ENCODE results near the gene RNASE4. TPM values are rescaled to one million over a fixed set of nuclear protein-coding genes. Genes with fewer than 3 reads are reported as not detected.
A peak's percentile ranks its signal among the peaks of the same experiment; 100 is the strongest.

The RNASE4 gene
- total and polyA plus RNA-seq, 10 of the 15 experiments (the other 5 are each of a cell fraction or from before 2014, with no cell fraction given): 0.87 to 2.6 (median 1.3) TPM

GRCh38 chr14:20692116-20692751, 7.9 kb downstream of the RNASE4 start:
- H3K27ac ChIP-seq (ENCODE audit: control insufficient read depth, insufficient read depth): no peak overlapping the region
- no peak for ATAC-seq
- ChIA-PET CTCF (interaction anchor here (0.7 to 10.2 kb wide), 19 partner anchors 12 to 365 kb away, joined by 3 to 163 read pairs (median 6); no protein-coding TSS in a partner anchor), RAD21 (ENCODE audit: unreplicated experiment) (interaction anchor here (1.5 to 2.9 kb wide), 10 partner anchors 29 to 365 kb away, joined by 3 to 43 read pairs (median 10); partner anchors contain the start of genes APEX1 and OSGEP), SMC1A (ENCODE audit: uncharacterized antibody, unreplicated experiment) (interaction anchor here (1.0 to 4.9 kb wide), 14 partner anchors 9 to 365 kb away, joined by 3 to 55 read pairs (median 6); no protein-coding TSS in a partner anchor), POLR2A (no interaction called here)
- H3K4me3 ChIP-seq: no peak overlapping the region
- H2AFZ ChIP-seq (ENCODE audit: control insufficient read depth, low read depth, low read length): no peak overlapping the region
- no peaks in the 10 kb centered on the region for H3K79me2 ChIP-seq (ENCODE audit: control insufficient read depth, insufficient read depth, low read length)
- TF ChIP-seq POLR2AphosphoS5 (IDR thresholded peaks at IDR 0.05; ENCODE audit: low read length) (no peak), JUNB (IDR thresholded peaks at IDR 0.05) (0 out of 2 replicates have a peak, but pooled peaks have one; percentile 8)
- H3K9me3 ChIP-seq (replicated peaks; ENCODE audit: control insufficient read depth, insufficient read depth, low read length): no peaks in the 10 kb centered on the region
- no peak for DNase-seq (ENCODE audit: low read depth, low spot score)
- H3K36me3 ChIP-seq (ENCODE audit: control insufficient read depth in 2 of 2, insufficient read depth in 2 of 2, low read length in 1 of 2): no peaks in the 10 kb centered on the region
- intact Hi-C loops (cut with micrococcal nuclease; ENCODE audit: unreplicated experiment): no loop called here
- no peaks in the 10 kb centered on the region for H4K20me1 ChIP-seq (ENCODE audit: control insufficient read depth, insufficient read depth)
- H3K4me2 ChIP-seq (ENCODE audit: control insufficient read depth, insufficient read depth): no peak overlapping the region
- no peak overlapping the region for H3K9ac ChIP-seq (ENCODE audit: control insufficient read depth, insufficient read depth, low read length)
- WGBS (ENCODE audit: insufficient coverage, insufficient replicate concordance, low lambda C conversion rate, missing lambda C conversion rate): 50% methylated on average over 7 of the region's 7 CpGs
- no TSS peak for BruUV-seq (replicated peaks)
- no peaks in the 10 kb centered on the region for H3K4me1 ChIP-seq (ENCODE audit: control insufficient read depth, insufficient read depth, low read length)
- in situ Hi-C loops (cut with MboI): loop anchor here (5.0 kb wide), 1 partner anchor 160 kb away; no protein-coding TSS in a partner anchor
- FAIRE-seq: no peak
- H3K27me3 ChIP-seq (replicated peaks in 1 of 2; ENCODE audit: control insufficient read depth in 2 of 2, insufficient read depth in 2 of 2, low read length in 1 of 2): no peaks in the 10 kb centered on the region

GRCh38 chr14:20696764-20697163, 12.4 kb downstream of the RNASE4 start:
- Histone ChIP-seq H3K36me3 (ENCODE audit: control insufficient read depth in 2 of 2, insufficient read depth in 2 of 2, low read length in 1 of 2) (no peaks in the 10 kb centered on the region), H3K4me1 (ENCODE audit: control insufficient read depth, insufficient read depth, low read length) (no peaks in the 10 kb centered on the region), H3K27me3 (replicated peaks in 1 of 2; ENCODE audit: control insufficient read depth in 2 of 2, insufficient read depth in 2 of 2, low read length in 1 of 2) (no peaks in the 10 kb centered on the region), H3K9me3 (replicated peaks; ENCODE audit: control insufficient read depth, insufficient read depth, low read length) (no peaks in the 10 kb centered on the region), H3K4me3 (no peak overlapping the region), H3K4me2 (ENCODE audit: control insufficient read depth, insufficient read depth) (no peak overlapping the region), H2AFZ (ENCODE audit: control insufficient read depth, low read depth, low read length) (no peak overlapping the region), H3K27ac (ENCODE audit: control insufficient read depth, insufficient read depth) (no peak overlapping the region), H4K20me1 (ENCODE audit: control insufficient read depth, insufficient read depth) (no peaks in the 10 kb centered on the region), H3K9ac (ENCODE audit: control insufficient read depth, insufficient read depth, low read length) (no peak overlapping the region), H3K79me2 (ENCODE audit: control insufficient read depth, insufficient read depth, low read length) (no peaks in the 10 kb centered on the region)
- no TSS peak for BruUV-seq (replicated peaks)
- ChIA-PET CTCF (interaction anchor here (0.6 to 4.8 kb wide), 24 partner anchors 9 to 365 kb away, joined by 3 to 51 read pairs (median 4); no protein-coding TSS in a partner anchor), SMC1A (ENCODE audit: uncharacterized antibody, unreplicated experiment) (interaction anchor here (0.7 to 2.7 kb wide), 19 partner anchors 9 to 371 kb away, joined by 3 to 34 read pairs (median 4); no protein-coding TSS in a partner anchor), POLR2A (interaction anchor here (1.6 kb wide), 1 partner anchor 159 kb away, joined by 5 read pairs; no protein-coding TSS in a partner anchor), RAD21 (ENCODE audit: unreplicated experiment) (interaction anchor here (0.8 to 3.9 kb wide), 7 partner anchors 32 to 274 kb away, joined by 3 to 26 read pairs (median 4); no protein-coding TSS in a partner anchor)
- DNase-seq (ENCODE audit: low read depth, low spot score) (no peak), FAIRE-seq (no peak), ATAC-seq (no peak)
- WGBS (ENCODE audit: insufficient coverage, insufficient replicate concordance, low lambda C conversion rate, missing lambda C conversion rate): 53% methylated on average over 5 of the region's 5 CpGs
- in situ Hi-C loops (cut with MboI): loop anchor here (5.0 kb wide), 1 partner anchor 161 kb away; no protein-coding TSS in a partner anchor
- intact Hi-C loops (cut with micrococcal nuclease; ENCODE audit: unreplicated experiment): loop anchor here (1.0 to 5.0 kb wide), 4 partner anchors 61 to 275 kb away; no protein-coding TSS in a partner anchor
- no peak for TF ChIP-seq TBL1XR1 (IDR thresholded peaks at IDR 0.05; ENCODE audit: low read depth, low read length)
- no peak for TF ChIP-seq ZBTB33 (IDR thresholded peaks at IDR 0.05)
- TF ChIP-seq MEF2A (IDR thresholded peaks at IDR 0.05; ENCODE audit: insufficient read depth, low read depth, low read length): no peak
- no peak for TF ChIP-seq KAT2A (conservative IDR thresholded peaks at IDR 0.05; ENCODE audit: control insufficient read depth, low read depth, low read length)
- no peak for TF ChIP-seq CBFB (IDR thresholded peaks at IDR 0.05; ENCODE audit: low read depth)
- TF ChIP-seq RELB (IDR thresholded peaks at IDR 0.05; ENCODE audit: low read depth): no peak
- no peak for TF ChIP-seq ZNF24 (IDR thresholded peaks at IDR 0.05)
- TF ChIP-seq POLR2AphosphoS2 (IDR thresholded peaks at IDR 0.05; ENCODE audit: low read depth, low read length): no peak
- TF ChIP-seq USF1 (IDR thresholded peaks at IDR 0.05; ENCODE audit: borderline replicate concordance, extremely low read length, insufficient read depth, low read depth, low read length): no peak

Measured in GM12878 (cell line).